RWPE1 (cell line): ENCODE results near the gene DBX1.

Experiments used
- CTCF ChIA-PET: fragments of 350-600 bp; sonication (Branson Sonifier 250); formaldehyde crosslinking; extraction: SDS; loops from one replicate; lab custom pipeline; 2021; lab: Yijun Ruan, JAX
- POLR2A ChIA-PET: fragments of 400-600 bp; formaldehyde crosslinking; extraction: SDS; loops from one replicate; lab custom pipeline; 2020; ENCODE audit warnings: antibody characterized with exemption; ENCODE audit not compliant: low non-redundant PET; lab: Yijun Ruan, JAX
- DNase-seq: peaks from one replicate; pipeline ENCODE4 v3.0.0; 2012; ENCODE audit warnings: low spot score
- H3K27ac ChIP-seq: fragments of 450-650 bp; 2 replicates; pipeline ENCODE4 v1.5.1; 2017
- CTCF ChIP-seq: fragments of 450-650 bp; conservative IDR thresholded peaks from 2 replicates; pipeline ENCODE4 v1.5.1; 2017; ENCODE audit warnings: low read depth, mild to moderate bottlenecking

DBX1 gene

GRCh38 chr11:20160425-20161229, at the start of gene DBX1:
TSS of gene DBX1 (minus strand) at chr11:20160475. CDS start at chr11:20160324, 151 bp downstream.
- ChIA-PET CTCF (no interaction called here), POLR2A (no interaction called here)
- no peak for TF ChIP-seq CTCF
- no peak for DNase-seq
- no peak within 1 kb of the TSS for H3K27ac ChIP-seq

- DNase-seq, result no peak
- CTCF ChIA-PET, result no interaction called here
- POLR2A ChIA-PET, result no interaction called here
- H3K27ac ChIP-seq, result no peak overlapping the region
- no peak for TF ChIP-seq CTCF
Observed at GRCh38 chr11:20208622-20209111, 48.4 kb upstream of the DBX1 start.

- POLR2A ChIA-PET, result no interaction called here
Observed at GRCh38 chr11:20207781-20208621, 47.7 kb upstream of the DBX1 start.

GRCh38 chr11:20205807-20206206, 45.5 kb upstream of the DBX1 start:
- ChIA-PET CTCF (no interaction called here), POLR2A (no interaction called here)
- TF ChIP-seq CTCF, result no peak
- no peak for DNase-seq
- no peak overlapping the region for H3K27ac ChIP-seq

More at GRCh38 chr11:20207781-20208621, 47.7 kb upstream of the DBX1 start:
- DNase-seq, result no peak
- H3K27ac ChIP-seq, result no peak overlapping the region
- CTCF ChIA-PET, result no interaction called here
- TF ChIP-seq CTCF, result no peak

- TF ChIP-seq CTCF, result no peak
- POLR2A ChIA-PET, result no interaction called here
- H3K27ac ChIP-seq, result no peak overlapping the region
- DNase-seq, result no peak
- CTCF ChIA-PET, result no interaction called here
Observed at GRCh38 chr11:20204681-20205080, 44.4 kb upstream of the DBX1 start.

- no peak for TF ChIP-seq CTCF
- H3K27ac ChIP-seq, result no peak overlapping the region
- POLR2A ChIA-PET, result no interaction called here
- DNase-seq, result no peak
- CTCF ChIA-PET, result no interaction called here
Observed at GRCh38 chr11:20203831-20204230, 43.6 kb upstream of the DBX1 start.
